Measurements from ENCODE around the gene TFAP2B. TPM values are rescaled to one million over a fixed set of nuclear protein-coding genes. Genes with fewer than 3 reads are reported as not detected.
A peak's percentile ranks its signal among the peaks of the same experiment; 100 is the strongest.

TFAP2B gene
- total RNA-seq, 1 donor from 2014 or later = 0.25 TPM

GRCh38 chr6:50847890-50848594, 29.4 kb downstream of the TFAP2B start:
- no peak overlapping the region for H3K4me3 ChIP-seq
- H3K4me1 ChIP-seq = peaks cover 15% of the 10 kb centered on the region
- intact Hi-C loops (cut with DNase I) = no loop called here
- TF ChIP-seq POLR2A (IDR thresholded peaks at IDR 0.05) = no peak
- no peak for TF ChIP-seq POLR2AphosphoS5 (IDR thresholded peaks at IDR 0.05; ENCODE audit: insufficient read depth in 1 of 2, low read depth in 1 of 2)
- no peak for TF ChIP-seq CTCF (IDR thresholded peaks at IDR 0.05)
- no peaks in the 10 kb centered on the region for H3K36me3 ChIP-seq
- H3K9me3 ChIP-seq = no peaks in the 10 kb centered on the region
- no peak for DNase-seq (ENCODE audit: extremely low spot score in 2 of 2)
- H3K27ac ChIP-seq = no peak overlapping the region
- peaks cover 6% of the 10 kb centered on the region for H3K27me3 ChIP-seq

GRCh38 chr6:50848989-50849795, 30.5 kb downstream of the TFAP2B start:
- intact Hi-C loops (cut with DNase I) = no loop called here
- Histone ChIP-seq H3K4me3 (no peak overlapping the region), H3K36me3 (no peaks in the 10 kb centered on the region), H3K4me1 (peaks cover 15% of the 10 kb centered on the region), H3K27me3 (peaks cover 6% of the 10 kb centered on the region), H3K27ac (no peak overlapping the region), H3K9me3 (no peaks in the 10 kb centered on the region)
- TF ChIP-seq POLR2AphosphoS5 (IDR thresholded peaks at IDR 0.05; ENCODE audit: insufficient read depth in 1 of 2, low read depth in 1 of 2) = no peak
- no peak for TF ChIP-seq POLR2A (IDR thresholded peaks at IDR 0.05)
- no peak for TF ChIP-seq CTCF (IDR thresholded peaks at IDR 0.05)
- DNase-seq (ENCODE audit: extremely low spot score in 2 of 2) = no peak

- TF ChIP-seq CTCF (IDR thresholded peaks at IDR 0.05) (no peak), POLR2AphosphoS5 (IDR thresholded peaks at IDR 0.05; ENCODE audit: insufficient read depth in 1 of 2, low read depth in 1 of 2) (no peak), POLR2A (IDR thresholded peaks at IDR 0.05) (no peak)
- intact Hi-C loops (cut with DNase I) = no loop called here
- Histone ChIP-seq H3K36me3 (no peaks in the 10 kb centered on the region), H3K27ac (no peak overlapping the region), H3K27me3 (peaks cover 6% of the 10 kb centered on the region), H3K4me1 (peaks cover 15% of the 10 kb centered on the region), H3K9me3 (no peaks in the 10 kb centered on the region), H3K4me3 (no peak overlapping the region)
- DNase-seq (ENCODE audit: extremely low spot score in 2 of 2) = no peak
These were observed 31.1 kb downstream of the TFAP2B start for GRCh38 chr6:50849796-50850180.

GRCh38 chr6:50850223-50851048, 31.8 kb downstream of the TFAP2B start:
- peak overlapping the region in 1 of 2 donors; percentile 27 for H3K4me3 ChIP-seq
- peaks cover 15% of the 10 kb centered on the region for H3K4me1 ChIP-seq
- intact Hi-C loops (cut with DNase I) = no loop called here
- no peaks in the 10 kb centered on the region for H3K36me3 ChIP-seq
- H3K9me3 ChIP-seq = no peaks in the 10 kb centered on the region
- H3K27ac ChIP-seq = no peak overlapping the region
- H3K27me3 ChIP-seq = peaks cover 6% of the 10 kb centered on the region
- TF ChIP-seq CTCF (IDR thresholded peaks at IDR 0.05) (no peak), POLR2AphosphoS5 (IDR thresholded peaks at IDR 0.05; ENCODE audit: insufficient read depth in 1 of 2, low read depth in 1 of 2) (no peak), POLR2A (IDR thresholded peaks at IDR 0.05) (no peak)
- no peak for DNase-seq (ENCODE audit: extremely low spot score in 2 of 2)

All from vagina (tissue), 2 donors.